ENCODE data around the gene VTI1B. TPM values are rescaled to one million over a fixed set of nuclear protein-coding genes. Genes with fewer than 3 reads are reported as not detected.

VTI1B gene
- polyA plus RNA-seq, 4 donors: 101 to 119 (median 106) TPM

- no peak for DNase-seq (ENCODE audit: low read depth in 4 of 4, low spot score in 3 of 4)
Measured at GRCh38 chr14:67680121-67680602, 5.7 kb upstream of the VTI1B start.

GRCh38 chr14:67679006-67679405 lies 4.6 kb upstream of the VTI1B start:
- no peak for DNase-seq (ENCODE audit: low read depth in 4 of 4, low spot score in 3 of 4)

GRCh38 chr14:67675219-67675582 lies 769 bp upstream of the VTI1B start:
- no peak for DNase-seq (ENCODE audit: low read depth in 4 of 4, low spot score in 3 of 4)

- peak in 3 of 4 donors; percentile 39 to 59 (median 55) for DNase-seq (ENCODE audit: low read depth in 4 of 4, low spot score in 3 of 4)
Measured at GRCh38 chr14:67674139-67674479, 323 bp downstream of the VTI1B start.

GRCh38 chr14:67673451-67673850 lies 981 bp downstream of the VTI1B start:
- DNase-seq (ENCODE audit: low read depth in 4 of 4, low spot score in 3 of 4): no peak

GRCh38 chr14:67668559-67668958 lies 5.9 kb downstream of the VTI1B start:
- DNase-seq (ENCODE audit: low read depth in 4 of 4, low spot score in 3 of 4): no peak

- no peak for DNase-seq (ENCODE audit: low read depth in 4 of 4, low spot score in 3 of 4)
Measured at GRCh38 chr14:67666750-67667449, 7.5 kb downstream of the VTI1B start.

- DNase-seq (ENCODE audit: low read depth in 4 of 4, low spot score in 3 of 4): no peak
Measured at GRCh38 chr14:67665868-67666267, 8.6 kb downstream of the VTI1B start.

GRCh38 chr14:67663633-67664032 lies 10.8 kb downstream of the VTI1B start:
- no peak for DNase-seq (ENCODE audit: low read depth in 4 of 4, low spot score in 3 of 4)

- DNase-seq (ENCODE audit: low read depth in 4 of 4, low spot score in 3 of 4): no peak
Measured at GRCh38 chr14:67653651-67654280, 20.7 kb downstream of the VTI1B start.

GRCh38 chr14:67652189-67652588 lies 22.2 kb downstream of the VTI1B start:
- no peak for DNase-seq (ENCODE audit: low read depth in 4 of 4, low spot score in 3 of 4)

GRCh38 chr14:67650694-67651093 lies 23.7 kb downstream of the VTI1B start:
- no peak for DNase-seq (ENCODE audit: low read depth in 4 of 4, low spot score in 3 of 4)

GRCh38 chr14:67650151-67650550 lies 24.3 kb downstream of the VTI1B start:
- no peak for DNase-seq (ENCODE audit: low read depth in 4 of 4, low spot score in 3 of 4)

- DNase-seq (ENCODE audit: low read depth in 4 of 4, low spot score in 3 of 4): no peak
Measured at GRCh38 chr14:67646131-67646530, 28.3 kb downstream of the VTI1B start.

GRCh38 chr14:67645414-67645813 lies 29.0 kb downstream of the VTI1B start:
- no peak for DNase-seq (ENCODE audit: low read depth in 4 of 4, low spot score in 3 of 4)

GRCh38 chr14:67644428-67644827 lies 30.0 kb downstream of the VTI1B start:
- no peak for DNase-seq (ENCODE audit: low read depth in 4 of 4, low spot score in 3 of 4)

GRCh38 chr14:67643713-67644112 lies 30.7 kb downstream of the VTI1B start:
- no peak for DNase-seq (ENCODE audit: low read depth in 4 of 4, low spot score in 3 of 4)

GRCh38 chr14:67641902-67642749 lies 32.3 kb downstream of the VTI1B start:
- no peak for DNase-seq (ENCODE audit: low read depth in 4 of 4, low spot score in 3 of 4)

- DNase-seq (ENCODE audit: low read depth in 4 of 4, low spot score in 3 of 4): no peak
Measured at GRCh38 chr14:67641480-67641879, 33.0 kb downstream of the VTI1B start.

GRCh38 chr14:67638642-67639041 lies 35.8 kb downstream of the VTI1B start:
- DNase-seq (ENCODE audit: low read depth in 4 of 4, low spot score in 3 of 4): no peak

GRCh38 chr14:67636361-67636919 lies 38.0 kb downstream of the VTI1B start:
- no peak for DNase-seq (ENCODE audit: low read depth in 4 of 4, low spot score in 3 of 4)
